Measurements from ENCODE around the gene APBA1. TPM values are rescaled to one million over a fixed set of nuclear protein-coding genes. Genes with fewer than 3 reads are reported as not detected.

APBA1 gene
- total and polyA plus RNA-seq, 2 of the 8 experiments (the other 6 are each of a cell fraction or from before 2014, with no cell fraction given) = 0.36 to 0.60 TPM

DNA sequence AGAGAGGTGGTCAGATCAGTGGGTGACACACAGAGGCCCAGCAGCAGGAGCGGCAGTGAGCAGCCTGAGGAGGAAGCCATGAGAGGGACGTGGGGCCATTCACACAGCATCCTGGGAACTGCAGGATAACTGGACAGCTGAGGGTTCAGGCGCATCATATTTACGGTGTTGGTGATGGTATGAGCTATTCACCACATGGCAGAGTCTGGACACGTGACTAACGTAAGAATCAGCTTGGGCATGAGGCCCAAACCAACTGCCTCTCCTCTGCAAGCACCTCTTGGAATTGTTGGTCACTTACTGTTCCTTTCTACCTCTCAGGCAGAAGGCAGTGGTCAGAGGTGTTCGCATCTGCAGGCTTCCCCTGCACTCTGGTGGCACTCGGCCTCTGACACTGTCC is 206.0 kb downstream of the APBA1 start:
- Histone ChIP-seq H3K23ac (ENCODE audit: insufficient read length) (no peak overlapping the region), H4K5ac (ENCODE audit: insufficient read length, low read depth, low read length) (no peak overlapping the region), H2BK20ac (ENCODE audit: low read length) (no peak overlapping the region), H3K4me3 (ENCODE audit: extremely low read depth in 1 of 4, insufficient read depth in 2 of 4, low read depth in 3 of 4, low read length in 4 of 4) (no peak overlapping the region), H4K91ac (replicated peaks; ENCODE audit: insufficient read length, low read length) (no peak overlapping the region), H3K9me3 (ENCODE audit: insufficient read depth in 2 of 2, low read depth in 1 of 2, low read length in 1 of 2) (no peaks in the 10 kb centered on the region), H2BK12ac (ENCODE audit: low read depth, low read length) (no peak overlapping the region), H3K18ac (ENCODE audit: extremely low read depth, low read length) (no peak overlapping the region), H2BK120ac (replicated peaks; ENCODE audit: low read depth, low read length) (no peak overlapping the region), H3K27ac (ENCODE audit: low read depth, low read length) (no peak overlapping the region), H3K23me2 (ENCODE audit: low read depth, low read length) (no peaks in the 10 kb centered on the region), H2AFZ (ENCODE audit: low read length) (no peak overlapping the region), H3K14ac (ENCODE audit: insufficient read length) (no peak overlapping the region), H3K56ac (replicated peaks; ENCODE audit: insufficient read length, low read depth, low read length) (no peak overlapping the region), H3K4me2 (ENCODE audit: insufficient read depth in 1 of 2, low read depth in 2 of 2, low read length in 2 of 2) (no peak overlapping the region), H3K79me2 (ENCODE audit: control insufficient read depth in 1 of 2, insufficient read depth in 2 of 2, low read length in 2 of 2) (no peaks in the 10 kb centered on the region), H2BK15ac (ENCODE audit: low read length) (no peak overlapping the region), H4K8ac (ENCODE audit: extremely low read depth, insufficient read depth, low read length) (no peak overlapping the region), H2BK5ac (ENCODE audit: low read depth, low read length) (no peak overlapping the region), H3K27me3 (replicated peaks in 1 of 4; ENCODE audit: control insufficient read depth in 3 of 4, extremely low read depth in 1 of 4, insufficient read depth in 3 of 4, low read length in 3 of 4) (no peaks in the 10 kb centered on the region), H3K79me1 (ENCODE audit: low read depth, low read length) (no peaks in the 10 kb centered on the region), H3K36me3 (ENCODE audit: control insufficient read depth in 2 of 4, insufficient read depth in 4 of 4, low read length in 3 of 4) (no peaks in the 10 kb centered on the region), H2AK5ac (ENCODE audit: low read depth, low read length) (no peak overlapping the region), H3K9ac (replicated peaks in 1 of 4; ENCODE audit: extremely low read depth in 1 of 4, low read depth in 3 of 4, low read length in 3 of 4) (no peak overlapping the region), H3K4me1 (replicated peaks in 1 of 4; ENCODE audit: control insufficient read depth in 3 of 4, insufficient read depth in 4 of 4, low read length in 3 of 4) (peaks cover 0 to 5% (median under 1%) of the 10 kb centered on the region in 4 experiments; a peak in 3 of 7 replicates), H4K20me1 (replicated peaks in 1 of 2; ENCODE audit: control insufficient read depth in 1 of 2, insufficient read depth in 2 of 2, low read length in 2 of 2) (no peaks in the 10 kb centered on the region), H3K4ac (replicated peaks; ENCODE audit: insufficient read length, low read depth, low read length) (no peak overlapping the region)
- POLR2A ChIA-PET (ENCODE audit: partially characterized antibody) = interaction anchor here (0.9 kb wide), 1 partner anchor 25 kb away, joined by 3 read pairs; no protein-coding TSS in a partner anchor
- CTCF ChIA-PET (ENCODE audit: partially characterized antibody) = no interaction called here
- WGBS, 2 experiments (ENCODE audit: extremely low coverage in 1 of 2, insufficient coverage in 1 of 2, insufficient read length in 1 of 2, insufficient replicate concordance in 2 of 2, low coverage in 1 of 2, low lambda C conversion rate in 2 of 2, missing lambda C conversion rate in 1 of 2) = 88% methylated on average over 8 of the region's 8 CpGs; no CpG with 5 or more reads in 1 of the 2 experiments
- TF ChIP-seq CHD2 (IDR thresholded peaks at IDR 0.05; ENCODE audit: low read length) = no peak
- TF ChIP-seq SIX5 (IDR thresholded peaks at IDR 0.05; ENCODE audit: low read depth, low read length) = no peak
- no peak for TF ChIP-seq TBP (IDR thresholded peaks at IDR 0.05; ENCODE audit: low read depth, low read length)
- no peak for FAIRE-seq
- DNase-seq (ENCODE audit: low read depth in 1 of 2, low spot score in 2 of 2) = no peak

All from H1 (cell line).